K562 (cell line): Measurements from ENCODE around the gene HSD11B1L. TPM values are rescaled to one million over a fixed set of nuclear protein-coding genes. Genes with fewer than 3 reads are reported as not detected.

ENCODE experiments used
- ATAC-seq: fragments of 200-7000 bp; cut with Tn5 transposase; 3 replicates; pipeline ENCODE4 v1.9.1; 2020; ENCODE audit warnings: moderate library complexity
- BruUV-seq: library from RNA; stranded (reverse); fragments of 400-500 nt; replicated peaks from 2 replicates; lab custom pipeline; 2021; lab: Mats Ljungman, UMichigan
- CTCF ChIA-PET: fragments of 300-600 bp; formaldehyde crosslinking; extraction: SDS; loops from one replicate; lab custom pipeline; 2021; ENCODE audit warnings: low intra/inter-chr PET ratio; lab: Yijun Ruan, JAX
- POLR2A ChIA-PET: fragments of 300-600, 350-650 bp; sonication (Branson Sonifier 250); formaldehyde crosslinking; extraction: SDS; loops from one replicate; lab custom pipeline; 2021; ENCODE audit warnings: antibody characterized with exemption, inconsistent platforms; lab: Yijun Ruan, JAX
- DNase-seq, 4 experiments: peaks; one replicate each; pipeline versions ENCODE4 v3.0.0 to v3.0.0-alpha.2; 2011 to 2018; ENCODE audit warnings: low spot score in 3 of 4, mixed read lengths in 3 of 4; ENCODE audit errors: extremely low read depth in 1 of 4
- FAIRE-seq: peaks from 2 replicates; lab custom pipeline; 2011; peaks lifted over from hg19 to GRCh38; lab: Jason Lieb, UNC
- H2AFZ ChIP-seq: 2 replicates; pipeline ENCODE4 v1.6.0; 2011; ENCODE audit warnings: low read depth, low read length, control low read depth, inconsistent platforms
- H3K27ac ChIP-seq: fragments of 200-600 bp; 3 replicates; pipeline ENCODE4 v1.8.0; 2011; ENCODE audit warnings: low read depth, mild to moderate bottlenecking, control low read depth, inconsistent platforms, low read length, moderate library complexity, mixed read lengths; ENCODE audit errors: extremely low read depth
- H3K27me3 ChIP-seq, 2 experiments: fragments of 300-600 bp in 1 of 2; 2 replicates in 1 of 2; 3 replicates in 1 of 2; pipeline versions ENCODE4 v1.6.0 to v1.8.0; 2011; ENCODE audit warnings: inconsistent platforms in 2 of 2, low read length in 2 of 2, mild to moderate bottlenecking in 1 of 2, mixed read lengths in 1 of 2, moderate library complexity in 1 of 2; ENCODE audit not compliant: control insufficient read depth in 2 of 2, insufficient read depth in 2 of 2
- H3K36me3 ChIP-seq: fragments of 300-600 bp; 3 replicates; pipeline ENCODE4 v1.8.0; 2011; ENCODE audit warnings: mild to moderate bottlenecking, low read length, inconsistent platforms; ENCODE audit not compliant: control insufficient read depth, insufficient read depth
- H3K4me1 ChIP-seq, 2 experiments: fragments of 200-600 bp in 1 of 2; replicated peaks in 1 of 2; 2 replicates in 1 of 2; 3 replicates in 1 of 2; pipeline versions ENCODE4 v1.5.1 to v1.8.0; 2011; ENCODE audit warnings: inconsistent platforms in 2 of 2, low read length in 2 of 2, mild to moderate bottlenecking in 1 of 2, mixed read lengths in 1 of 2, moderate library complexity in 1 of 2; ENCODE audit not compliant: control insufficient read depth in 2 of 2, insufficient read depth in 2 of 2
- H3K4me2 ChIP-seq: 2 replicates; pipeline ENCODE4 v1.6.1; 2011; ENCODE audit warnings: low read length, control low read depth, inconsistent platforms, mixed read lengths; ENCODE audit not compliant: insufficient read depth
- H3K4me3 ChIP-seq: fragments of 200-600 bp; sonication (generic), shearing (Covaris generic); 2 replicates; pipeline ENCODE4 v1.5.1; 2016; ENCODE audit warnings: control low read depth, inconsistent platforms
- H3K79me2 ChIP-seq: fragments of 200-600 bp; 3 replicates; pipeline ENCODE4 v1.8.0; 2011; ENCODE audit warnings: low read length, inconsistent platforms; ENCODE audit not compliant: control insufficient read depth, insufficient read depth
- H3K9ac ChIP-seq, 2 experiments: 2 replicates each; pipeline versions ENCODE4 v1.6.0 to v1.6.1; 2011; ENCODE audit warnings: low read depth in 2 of 2, low read length in 2 of 2, control low read depth in 1 of 2, inconsistent platforms in 1 of 2, mild to moderate bottlenecking in 1 of 2, mixed read lengths in 1 of 2; ENCODE audit not compliant: insufficient read depth in 1 of 2
- H3K9me1 ChIP-seq: one replicate; pipeline ENCODE4 v1.6.0; 2011; ENCODE audit warnings: inconsistent platforms, mild to moderate bottlenecking, low read length, moderate library complexity; ENCODE audit not compliant: control insufficient read depth, insufficient read depth
- H3K9me3 ChIP-seq: replicated peaks from 2 replicates; pipeline ENCODE4 v1.5.1; 2011; ENCODE audit warnings: low read depth, low read length, inconsistent platforms; ENCODE audit not compliant: control insufficient read depth, insufficient read depth
- H4K20me1 ChIP-seq: replicated peaks from 2 replicates; pipeline ENCODE4 v1.6.1; 2011; ENCODE audit warnings: low read length, inconsistent platforms, mixed read lengths; ENCODE audit not compliant: control insufficient read depth, insufficient read depth
- ELK3 ChIP-seq: fragments of 450-650 bp; formaldehyde crosslinking; IDR thresholded peaks from 2 replicates; pipeline ENCODE4 v1.4.0; 2020; ENCODE audit warnings: mild to moderate bottlenecking
- KLF6 ChIP-seq: fragments of 250-450 bp; sonication (Bioruptor Pico); IDR thresholded peaks from 2 replicates; pipeline ENCODE4 v1.4.0; 2020; ENCODE audit warnings: mild to moderate bottlenecking, moderate library complexity, borderline replicate concordance
- MBD2 ChIP-seq: sonication (generic); IDR thresholded peaks from 2 replicates; pipeline ENCODE4 v1.6.1; 2016; ENCODE audit warnings: low read depth, borderline replicate concordance
- PHF21A ChIP-seq: fragments of 450-650 bp; IDR thresholded peaks from 2 replicates; pipeline ENCODE4 v1.6.1; 2017; ENCODE audit warnings: low read depth, borderline replicate concordance
- POLR2A ChIP-seq: fragments of 450-650 bp; conservative IDR thresholded peaks from 2 replicates; pipeline ENCODE4 v1.6.1; 2016
- SMAD1 ChIP-seq: fragments of 150-350 bp; IDR thresholded peaks from 2 replicates; pipeline ENCODE4 v1.6.1; 2014; ENCODE audit warnings: low read length, low read depth; ENCODE audit not compliant: partially characterized antibody
- SMARCB1 ChIP-seq: IDR thresholded peaks from 2 replicates; pipeline ENCODE4 v1.6.1; 2011; ENCODE audit warnings: improper control_type of control experiment, low read depth; ENCODE audit not compliant: insufficient read length
- THRAP3 ChIP-seq: fragments of 450-650 bp; IDR thresholded peaks from 2 replicates; pipeline ENCODE4 v1.6.1; 2016; ENCODE audit warnings: mild to moderate bottlenecking, inconsistent platforms, borderline replicate concordance
- ZBTB49 ChIP-seq: sonication (generic); formaldehyde crosslinking; IDR thresholded peaks from 2 replicates; pipeline ENCODE4 v1.8.0; 2022; ENCODE audit warnings: missing genetic modification reagents, mild to moderate bottlenecking, borderline replicate concordance
- ZFP30 ChIP-seq: fragments of 250-450 bp; sonication (Bioruptor Pico); IDR thresholded peaks from 2 replicates; pipeline ENCODE4 v1.8.0; 2022; ENCODE audit warnings: moderate library complexity, mild to moderate bottlenecking, inconsistent platforms, borderline replicate concordance
- ZNF282 ChIP-seq: sonication (generic); formaldehyde crosslinking; IDR thresholded peaks from 2 replicates; pipeline ENCODE4 v1.8.1; 2023; ENCODE audit warnings: missing genetic modification reagents
- WGBS: fragments of 100-300 bp; shearing (Covaris generic); methylation state at CpG from one replicate; pipeline ENCODE4 v1.1.6; 2016; ENCODE audit warnings: low coverage, mixed read lengths; ENCODE audit not compliant: insufficient coverage; ENCODE audit errors: missing lambda C conversion rate; 5-methylcytosine and 5-hydroxymethylcytosine counted together
- in situ Hi-C: fragments of 300-500 bp; cut with MboI; formaldehyde crosslinking; loops from 4 replicates; pipeline ENCODE4 v1.15.0; 2018; ENCODE audit warnings: inconsistent platforms, mixed read lengths
- intact Hi-C: fragments of 100-400 bp; cut with micrococcal nuclease; formaldehyde crosslinking; loops from 2 replicates; pipeline ENCODE4 v1.14.2; 2022
- polyA plus RNA-seq, 8 experiments: library from polyadenylated mRNA; depleted of rRNA in 4 of 8; stranded (reverse) in 5 of 8; unstranded in 3 of 8; fragments of >200 nt; fragmentation: Nextera tagmentation in 2 of 8; fragmentation: Illumina TruSeq in 1 of 8; extraction: Ambion mirVana in 2 of 8; extraction: Trizol in 1 of 8; gene quantifications; 2 replicates each; pipeline versions ENCODE4 v1.2.1 to v1.2.3, GENCODE V29; 2011 to 2014; ENCODE audit warnings: inconsistent platforms in 1 of 8, missing spikeins in 1 of 8
- total RNA-seq, 7 experiments: library from RNA; depleted of rRNA in 6 of 7; stranded (reverse); fragments of >200 nt in 6 of 7; fragmentation: Illumina TruSeq in 2 of 7; extraction: Trizol in 2 of 7; gene quantifications; 2 replicates each; pipeline versions ENCODE4 v1.2.1 to v1.2.3, GENCODE V29; 2011 to 2021; ENCODE audit warnings: low replicate concordance in 1 of 7
- TF ChIP-seq, protein P1 (sequence below): fragments of 450-650 bp; formaldehyde crosslinking; IDR thresholded peaks from 2 replicates; pipeline ENCODE4 v1.4.0; 2022; ENCODE audit warnings: missing genetic modification characterization
- TF ChIP-seq, protein P2 (sequence below): sonication (generic); formaldehyde crosslinking; IDR thresholded peaks from 2 replicates; pipeline ENCODE4 v1.8.1; 2023; ENCODE audit warnings: mild to moderate bottlenecking, missing genetic modification reagents

Gene HSD11B1L
- total and polyA plus RNA-seq, 9 of the 15 experiments (the other 6 are each of a cell fraction or from before 2014, with no cell fraction given), result 0.31 to 7.7 (median 2.3) TPM

DNA sequence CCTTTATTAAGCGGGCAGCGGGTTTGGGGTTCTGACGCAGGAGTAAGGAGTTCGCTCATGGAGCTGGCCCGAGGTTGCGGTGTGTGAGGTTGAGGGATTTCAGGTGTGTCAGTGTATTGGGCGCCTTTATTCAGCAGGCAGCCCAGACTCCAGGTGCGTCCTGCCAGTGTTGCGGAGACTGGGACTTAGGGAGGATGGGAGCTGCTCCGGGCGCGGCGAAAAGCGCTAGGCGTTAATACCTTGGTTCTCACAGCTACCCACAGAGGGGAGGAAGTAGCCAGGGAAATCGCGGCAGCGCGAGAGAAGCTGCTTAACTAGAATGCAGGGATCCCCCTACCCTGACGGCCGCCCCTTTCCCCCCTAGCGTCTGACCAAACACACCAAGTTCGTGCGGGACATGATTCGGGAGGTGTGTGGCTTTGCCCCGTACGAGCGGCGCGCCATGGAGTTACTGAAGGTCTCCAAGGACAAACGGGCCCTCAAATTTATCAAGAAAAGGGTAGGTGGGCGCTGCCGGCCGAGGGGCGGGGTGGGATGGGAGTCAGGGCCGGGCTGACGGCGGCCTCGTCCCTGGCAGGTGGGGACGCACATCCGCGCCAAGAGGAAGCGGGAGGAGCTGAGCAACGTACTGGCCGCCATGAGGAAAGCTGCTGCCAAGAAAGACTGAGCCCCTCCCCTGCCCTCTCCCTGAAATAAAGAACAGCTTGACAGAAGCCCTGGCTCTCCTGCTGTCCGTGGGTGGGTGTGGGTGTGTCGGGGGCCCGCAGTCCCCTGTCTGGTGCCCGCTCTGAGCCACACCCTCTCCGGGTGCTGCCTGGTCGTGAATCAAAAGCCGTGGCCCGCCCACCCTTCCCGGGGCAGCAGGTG lies 10.4 kb downstream of the HSD11B1L start:
- CTCF ChIA-PET, result interaction anchor here (0.6 to 0.9 kb wide), 2 partner anchors 29 to 76 kb away, joined by 3 to 4 read pairs; partner anchors contain the start of genes CATSPERD and LONP1
- WGBS, result under 1% methylated on average over 51 of the region's 54 CpGs
- in situ Hi-C loops (no loop called here), intact Hi-C loops (loop anchor here (2.0 kb wide), 1 partner anchor 100 kb away; the partner anchor contains the start of gene DUS3L)
- FAIRE-seq (peak; percentile 11), DNase-seq (peak; percentile 62 to 68 (median 64)), ATAC-seq (peak; percentile 8)
- H3K9ac ChIP-seq, result peak overlapping the region; percentile 94 to 98
- peaks cover 17% of the 10 kb centered on the region for H3K9me1 ChIP-seq
- BruUV-seq, result TSS peak; percentile 87
- H3K4me1 ChIP-seq, result peaks cover 17 to 75% of the 10 kb centered on the region in 2 experiments
- no peaks in the 10 kb centered on the region for H3K9me3 ChIP-seq
- peaks cover 60% of the 10 kb centered on the region for H3K79me2 ChIP-seq
- H3K27me3 ChIP-seq, result no peaks in the 10 kb centered on the region
- H3K4me2 ChIP-seq, result peak overlapping the region; percentile 93
- H3K4me3 ChIP-seq, result peak overlapping the region; percentile 100
- peaks cover 48% of the 10 kb centered on the region for H4K20me1 ChIP-seq
- H2AFZ ChIP-seq, result no peak overlapping the region
- peak overlapping the region; percentile 96 for H3K27ac ChIP-seq
- peaks cover 59% of the 10 kb centered on the region for H3K36me3 ChIP-seq
- POLR2A ChIA-PET, result interaction anchor here (0.5 to 3.0 kb wide), 18 partner anchors 9 to 900 kb away, joined by 3 to 31 read pairs (median 6); partner anchors contain the start of genes CATSPERD, DUS3L, LONP1 and MICOS13
- TF ChIP-seq PHF21A (no peak), KLF6 (CRISPR knock-in tag) (no peak), ELK3 (CRISPR knock-in tag) (no peak; the same call in 1 of the 2 replicates), SMAD1 (peak; percentile 29), MBD2 (no peak; the same call in 1 of the 2 replicates), SMARCB1 (no peak), THRAP3 (no peak), ZFP30 (no peak), POLR2A (no peak; the same call in none of the 2 replicates), ZNF282 (CRISPR knock-in tag) (0 out of 2 replicates have a peak, but pooled peaks have one; percentile 11), ZBTB49 (CRISPR knock-in tag) (peak; percentile 31; the same call in 1 of the 2 replicates)
- TF ChIP-seq, protein P1, sequence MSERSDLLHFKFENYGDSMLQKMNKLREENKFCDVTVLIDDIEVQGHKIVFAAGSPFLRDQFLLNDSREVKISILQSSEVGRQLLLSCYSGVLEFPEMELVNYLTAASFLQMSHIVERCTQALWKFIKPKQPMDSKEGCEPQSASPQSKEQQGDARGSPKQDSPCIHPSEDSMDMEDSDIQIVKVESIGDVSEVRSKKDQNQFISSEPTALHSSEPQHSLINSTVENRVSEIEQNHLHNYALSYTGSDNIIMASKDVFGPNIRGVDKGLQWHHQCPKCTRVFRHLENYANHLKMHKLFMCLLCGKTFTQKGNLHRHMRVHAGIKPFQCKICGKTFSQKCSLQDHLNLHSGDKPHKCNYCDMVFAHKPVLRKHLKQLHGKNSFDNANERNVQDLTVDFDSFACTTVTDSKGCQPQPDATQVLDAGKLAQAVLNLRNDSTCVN (CRISPR knock-in tag), result peak; percentile 33; the same call in 1 of the 2 replicates
- TF ChIP-seq, protein P2, sequence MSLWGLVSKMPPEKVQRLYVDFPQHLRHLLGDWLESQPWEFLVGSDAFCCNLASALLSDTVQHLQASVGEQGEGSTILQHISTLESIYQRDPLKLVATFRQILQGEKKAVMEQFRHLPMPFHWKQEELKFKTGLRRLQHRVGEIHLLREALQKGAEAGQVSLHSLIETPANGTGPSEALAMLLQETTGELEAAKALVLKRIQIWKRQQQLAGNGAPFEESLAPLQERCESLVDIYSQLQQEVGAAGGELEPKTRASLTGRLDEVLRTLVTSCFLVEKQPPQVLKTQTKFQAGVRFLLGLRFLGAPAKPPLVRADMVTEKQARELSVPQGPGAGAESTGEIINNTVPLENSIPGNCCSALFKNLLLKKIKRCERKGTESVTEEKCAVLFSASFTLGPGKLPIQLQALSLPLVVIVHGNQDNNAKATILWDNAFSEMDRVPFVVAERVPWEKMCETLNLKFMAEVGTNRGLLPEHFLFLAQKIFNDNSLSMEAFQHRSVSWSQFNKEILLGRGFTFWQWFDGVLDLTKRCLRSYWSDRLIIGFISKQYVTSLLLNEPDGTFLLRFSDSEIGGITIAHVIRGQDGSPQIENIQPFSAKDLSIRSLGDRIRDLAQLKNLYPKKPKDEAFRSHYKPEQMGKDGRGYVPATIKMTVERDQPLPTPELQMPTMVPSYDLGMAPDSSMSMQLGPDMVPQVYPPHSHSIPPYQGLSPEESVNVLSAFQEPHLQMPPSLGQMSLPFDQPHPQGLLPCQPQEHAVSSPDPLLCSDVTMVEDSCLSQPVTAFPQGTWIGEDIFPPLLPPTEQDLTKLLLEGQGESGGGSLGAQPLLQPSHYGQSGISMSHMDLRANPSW, result no peak
